HG03025 (cell line): Measurements from ENCODE around the gene MYLIP.

Experiments used
- ATAC-seq: cut with Tn5 transposase; IDR thresholded peaks from one replicate; pipeline ENCODE4 v1.9.1; 2021; ENCODE audit warnings: mild to moderate bottlenecking, moderate library complexity; ENCODE audit not compliant: unreplicated experiment, low FRiP score

MYLIP gene

DNA sequence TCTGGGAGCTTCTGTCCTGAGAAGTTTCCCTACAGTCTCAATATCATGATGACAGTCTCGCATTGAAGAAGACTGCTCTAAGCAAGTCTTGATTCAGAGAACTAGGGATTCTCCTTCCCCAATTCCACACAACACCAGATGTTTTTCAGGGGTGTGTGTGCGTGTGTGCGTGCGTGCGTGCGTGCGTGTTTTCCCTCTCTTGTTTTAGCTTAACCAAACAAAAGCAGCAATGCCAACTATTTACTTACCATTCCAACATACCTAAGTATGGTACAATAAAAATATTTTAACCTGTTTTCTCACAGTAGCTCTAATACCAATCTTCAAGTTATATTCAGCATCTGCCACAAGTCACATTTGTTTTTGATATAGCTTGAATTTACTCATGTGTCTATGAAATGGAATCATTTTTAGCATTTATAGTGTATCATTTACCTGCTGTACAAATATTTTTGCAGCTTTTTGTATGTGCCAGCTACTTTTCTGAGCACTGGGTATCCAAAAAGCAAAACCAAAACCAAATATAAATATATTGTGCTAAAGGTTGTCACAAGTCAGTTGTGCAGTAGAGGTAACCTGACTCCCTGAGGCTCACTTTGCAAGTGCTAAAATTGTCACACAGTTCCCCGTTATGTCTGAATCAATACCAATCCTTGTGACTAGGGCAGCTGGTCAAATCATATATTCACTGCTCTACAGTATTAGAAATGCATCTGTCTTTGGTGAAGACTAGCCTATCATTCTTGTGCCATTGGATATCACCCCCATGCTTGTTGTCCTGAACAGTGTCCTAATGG, 21.7 kb upstream of the MYLIP start:
- no peak for ATAC-seq

DNA sequence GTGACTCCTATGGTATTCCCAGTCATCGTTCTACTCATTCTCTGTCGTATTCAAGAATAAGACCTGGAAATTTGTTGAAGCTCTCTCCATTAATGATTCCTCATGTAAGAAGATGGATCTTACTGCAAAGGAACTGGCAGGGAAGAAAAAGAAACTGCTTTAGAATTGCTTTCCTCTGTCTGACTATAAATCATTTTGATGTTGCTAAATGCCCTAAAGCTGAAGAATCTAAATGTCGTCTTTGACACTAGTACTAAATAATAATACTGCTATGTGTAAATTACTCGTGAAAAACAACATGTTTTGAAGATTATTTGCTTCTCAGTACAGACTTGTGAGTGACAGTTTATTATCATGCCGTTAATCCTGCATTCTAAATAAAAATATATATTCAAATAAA, 20.5 kb upstream of the MYLIP start:
- ATAC-seq = no peak

DNA sequence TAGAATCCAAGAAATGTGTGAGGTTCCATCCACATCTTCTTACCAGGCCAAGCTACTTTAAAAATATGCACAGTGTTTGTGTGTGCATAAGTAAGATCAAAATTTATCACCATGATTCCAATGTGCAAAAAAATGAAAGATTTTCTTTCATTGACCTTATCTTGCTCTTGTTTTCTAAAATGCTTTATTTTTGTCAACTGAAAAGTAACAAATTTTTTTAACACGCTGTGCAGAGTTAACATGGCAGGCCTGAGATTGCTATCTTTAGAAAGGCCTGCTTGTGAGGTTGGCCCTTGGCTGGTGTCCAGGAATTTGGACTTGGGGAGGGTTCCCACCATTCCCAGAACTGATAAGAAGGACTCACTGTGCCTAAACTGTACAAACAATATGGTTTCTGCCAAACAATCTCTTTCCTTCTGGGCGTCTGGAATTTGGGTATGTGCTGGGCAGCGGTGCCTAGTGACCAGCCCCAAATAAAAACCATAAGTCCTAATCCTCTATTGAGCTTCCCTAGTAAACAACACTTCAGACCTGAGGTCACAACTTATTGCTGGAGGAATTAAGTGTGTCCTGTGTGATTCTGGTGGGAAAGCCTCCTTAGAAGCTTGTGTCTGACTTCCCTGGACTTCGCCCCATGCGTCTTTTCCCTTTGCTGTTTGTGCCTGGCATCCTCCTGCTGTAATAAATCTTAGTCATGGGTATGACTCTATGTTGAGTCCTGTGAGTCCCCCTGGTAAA, 19.8 kb upstream of the MYLIP start:
- ATAC-seq = no peak

DNA sequence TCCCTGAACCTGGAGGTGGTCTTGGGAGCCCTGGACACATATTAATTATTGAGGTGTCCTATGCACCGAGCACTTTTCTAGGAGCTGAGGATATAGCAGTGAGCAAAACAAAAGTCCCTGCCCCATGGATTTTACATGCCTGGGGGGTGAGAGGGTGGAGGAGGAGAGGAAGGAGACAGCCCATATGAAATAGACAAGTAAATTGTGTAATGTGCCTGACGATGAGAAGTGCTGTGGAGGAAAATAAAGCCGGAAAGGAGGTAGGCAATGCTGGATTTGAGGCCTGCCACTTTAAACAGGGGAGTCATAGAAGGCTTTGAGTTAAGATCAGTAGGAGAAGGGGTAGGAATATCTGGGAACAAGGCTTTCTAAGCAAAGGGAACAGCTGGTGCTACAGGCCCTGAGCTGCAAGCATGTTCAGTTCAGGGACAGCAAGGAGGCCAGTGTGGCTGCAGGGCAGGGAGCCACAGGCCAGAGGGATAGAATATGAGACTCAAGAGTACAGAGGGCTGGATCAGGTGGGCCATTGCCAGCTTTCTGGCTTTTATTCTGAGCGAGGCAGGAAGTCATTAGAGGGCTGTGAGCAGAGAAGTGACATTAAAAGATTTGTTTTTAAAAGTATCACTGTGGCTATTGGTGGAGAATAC, 19.1 kb upstream of the MYLIP start:
- no peak for ATAC-seq

DNA sequence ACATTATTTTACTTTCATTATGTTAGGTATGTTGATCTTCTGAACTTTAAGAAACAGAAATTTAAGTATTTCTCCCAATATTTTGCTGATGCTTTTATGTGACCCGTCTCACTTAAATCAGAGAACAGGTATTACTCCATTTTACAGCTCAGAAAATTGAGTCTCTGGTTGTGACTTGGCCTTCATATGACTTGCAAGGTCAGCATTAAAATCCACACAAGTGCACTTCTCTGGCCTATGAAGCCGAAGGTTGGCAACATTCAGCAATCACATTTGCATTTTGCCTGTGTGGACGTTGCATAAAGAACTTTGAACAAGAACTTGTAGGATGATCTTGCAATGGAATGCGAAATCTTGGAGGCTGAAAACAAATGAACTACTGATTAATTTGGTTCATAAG, 10.1 kb upstream of the MYLIP start:
- ATAC-seq = no peak

DNA sequence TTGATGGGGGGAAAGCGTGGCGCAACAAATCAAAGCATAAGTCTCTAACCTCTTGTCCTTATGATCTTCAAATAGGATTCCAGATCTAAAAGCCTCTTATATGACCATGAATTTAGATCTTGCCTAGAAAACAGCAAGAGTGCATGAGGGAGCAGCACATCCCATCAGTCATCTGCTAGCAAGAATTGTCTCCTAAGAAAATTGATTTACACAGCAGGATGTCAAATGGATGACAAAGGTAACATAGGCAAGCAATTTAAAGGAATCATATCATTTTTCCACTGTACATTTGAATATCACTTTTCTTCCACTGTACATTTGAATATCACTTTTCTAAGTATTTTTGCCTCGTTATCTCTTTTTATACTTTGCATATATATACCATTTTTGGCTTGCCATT, 7.5 kb upstream of the MYLIP start:
- no peak for ATAC-seq

DNA sequence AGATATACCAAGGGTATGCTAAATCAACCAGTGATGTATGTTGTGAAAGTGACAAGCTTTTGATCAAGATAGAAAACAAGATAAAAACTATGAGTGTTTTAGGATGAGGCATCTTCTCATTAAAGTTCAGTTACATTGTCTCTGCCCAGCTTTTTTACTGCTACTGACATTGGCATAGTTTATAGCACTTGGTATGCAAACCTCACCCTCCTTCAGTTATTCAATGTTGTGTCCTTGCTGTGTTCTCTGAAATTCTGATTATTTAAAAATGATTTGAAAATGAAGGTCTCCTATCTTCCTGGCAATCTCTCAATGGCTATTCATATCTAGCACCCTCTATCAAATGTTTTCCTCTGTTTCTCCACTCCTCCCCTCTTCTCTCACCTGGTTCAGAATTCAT, 6.7 kb upstream of the MYLIP start:
- ATAC-seq = no peak

DNA sequence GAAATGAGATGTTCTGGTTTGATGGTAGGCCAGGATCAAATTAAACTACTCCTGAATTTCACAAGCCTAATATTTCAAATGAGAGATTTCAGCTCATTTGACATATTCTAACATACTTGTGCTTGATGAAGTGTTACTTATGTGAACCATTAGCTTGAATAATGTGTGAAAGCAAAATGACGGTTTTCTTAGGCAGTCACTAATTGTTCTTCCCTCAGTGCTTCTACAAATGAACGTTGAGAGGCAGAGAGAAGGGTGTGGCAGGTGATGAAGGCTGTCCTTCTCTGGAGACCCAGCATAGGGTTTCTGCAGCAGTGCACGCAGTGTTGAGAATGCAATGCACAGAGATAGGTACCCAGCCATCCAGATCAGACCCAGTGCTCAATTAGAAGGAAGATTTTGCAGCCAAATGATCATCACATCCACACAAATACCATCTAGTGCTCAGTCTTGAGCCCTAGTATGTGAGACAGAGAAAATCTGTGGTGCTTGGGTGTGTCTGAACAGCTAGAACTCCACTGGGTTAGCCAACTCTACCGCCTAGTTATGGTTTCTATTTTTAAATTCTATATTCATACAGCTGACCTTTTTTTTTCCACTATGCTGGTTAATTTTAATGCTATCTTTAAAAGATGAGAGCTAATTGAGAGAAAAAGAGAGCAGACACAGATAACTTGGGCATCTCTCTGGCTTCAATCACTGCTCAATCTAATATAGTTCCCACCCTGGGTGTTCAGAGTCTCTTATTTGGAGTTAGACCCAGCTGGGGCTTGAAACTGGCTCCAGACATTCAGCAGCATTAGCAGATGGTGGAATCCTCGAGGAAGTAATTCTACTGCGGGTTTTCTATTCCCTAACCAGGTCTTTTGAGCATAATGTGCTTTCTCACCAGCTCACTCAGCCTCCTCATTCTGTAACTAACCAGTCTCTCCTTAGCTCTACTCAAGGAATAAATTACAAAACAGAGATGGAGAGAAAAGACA, 4.4 kb upstream of the MYLIP start:
- ATAC-seq = no peak

DNA sequence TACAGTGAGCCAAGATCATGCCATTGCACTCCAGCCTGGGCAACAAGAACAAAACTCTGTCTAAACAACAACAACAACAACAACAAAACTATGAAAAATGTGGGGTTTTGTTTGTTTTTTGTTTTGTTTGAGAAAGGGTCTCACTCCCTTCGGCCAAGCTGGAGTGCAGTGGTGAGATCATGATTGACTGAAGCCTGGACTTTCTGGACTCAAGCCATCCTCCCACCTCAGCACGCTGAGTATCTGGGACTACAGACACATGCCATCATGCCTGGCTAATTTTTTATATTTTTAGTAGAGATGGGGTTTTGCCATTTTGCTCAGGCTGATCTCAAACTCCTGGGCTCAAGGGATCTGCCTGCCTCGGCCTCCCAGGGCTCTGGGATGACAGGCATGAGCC, 2.8 kb upstream of the MYLIP start:
- no peak for ATAC-seq

DNA sequence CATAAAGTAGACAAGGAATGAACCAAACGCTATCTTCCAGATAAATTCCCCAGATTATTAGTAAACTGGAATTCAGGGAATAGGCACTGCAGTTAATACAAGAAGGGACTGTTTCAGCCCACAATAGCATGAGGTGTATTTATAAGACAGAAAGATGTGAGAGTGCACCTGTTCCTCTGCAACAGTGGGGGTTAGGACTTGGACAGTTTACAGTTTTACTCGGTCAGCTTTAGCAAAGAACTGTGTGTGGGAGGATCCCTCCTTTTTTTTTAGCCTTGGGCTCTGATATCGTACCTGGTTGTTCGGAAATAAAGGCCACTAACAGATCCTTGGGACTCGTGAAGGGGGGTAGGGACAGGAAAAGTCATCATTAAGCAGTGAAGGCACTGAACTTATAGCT, 2.0 kb upstream of the MYLIP start:
- ATAC-seq = no peak

DNA sequence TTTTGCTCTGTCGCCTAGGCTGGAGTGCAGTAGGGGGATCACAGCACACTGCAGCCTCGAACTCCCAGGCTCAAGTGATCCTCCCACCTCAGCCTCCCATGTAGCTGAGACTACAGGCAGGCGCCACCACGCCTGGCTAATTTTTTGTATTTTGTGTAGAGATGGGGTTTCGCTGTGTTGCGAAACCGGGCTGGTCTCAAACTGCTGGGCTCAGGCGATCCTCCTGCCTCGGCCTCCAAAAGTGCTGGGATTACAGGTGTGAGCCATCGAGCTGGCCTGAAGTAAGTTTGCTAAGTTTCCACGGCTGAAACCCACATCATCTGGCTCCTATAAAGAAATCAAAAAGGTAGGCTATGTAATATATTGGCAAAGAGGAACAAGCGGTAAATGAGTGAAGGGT, 1.4 kb upstream of the MYLIP start:
- ATAC-seq = no peak

DNA sequence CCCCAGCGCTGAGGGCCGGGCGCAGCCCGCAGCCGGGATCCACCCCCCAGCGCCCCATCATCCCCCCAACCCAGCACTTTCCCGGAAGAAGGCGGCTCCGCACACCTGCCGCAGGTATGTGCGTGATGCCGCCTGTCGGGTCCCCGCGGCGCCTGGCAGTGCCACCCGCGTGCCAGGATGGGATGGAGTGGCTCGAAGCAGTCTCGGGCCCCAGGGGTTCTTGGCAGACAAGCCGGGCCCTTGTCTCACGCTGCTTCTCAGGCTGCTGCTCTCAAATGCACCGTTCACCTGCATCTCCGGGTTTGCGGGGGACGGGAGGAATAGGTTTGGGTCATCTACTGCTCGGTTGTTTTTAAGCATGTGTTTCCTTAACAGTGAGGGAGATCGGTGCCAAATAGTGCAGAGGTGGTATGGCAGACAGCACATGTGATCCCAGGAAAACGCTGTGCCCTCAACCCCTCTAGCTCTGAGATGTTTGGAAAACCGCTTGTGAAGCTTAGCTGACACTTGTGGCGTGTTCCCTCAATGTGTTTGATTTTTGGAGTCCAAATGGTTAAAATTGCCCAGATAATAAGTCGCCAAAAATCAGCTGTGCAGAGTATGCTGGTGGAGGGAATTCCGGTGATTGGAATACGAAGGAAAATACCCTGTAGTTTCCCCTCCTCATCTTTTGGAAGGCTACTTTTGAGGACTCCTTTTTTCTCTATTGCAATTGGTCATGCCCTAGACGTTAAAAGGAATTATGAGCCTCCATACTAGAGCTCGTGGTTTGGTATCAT, 926 bp downstream of the MYLIP start:
- ATAC-seq = no peak

DNA sequence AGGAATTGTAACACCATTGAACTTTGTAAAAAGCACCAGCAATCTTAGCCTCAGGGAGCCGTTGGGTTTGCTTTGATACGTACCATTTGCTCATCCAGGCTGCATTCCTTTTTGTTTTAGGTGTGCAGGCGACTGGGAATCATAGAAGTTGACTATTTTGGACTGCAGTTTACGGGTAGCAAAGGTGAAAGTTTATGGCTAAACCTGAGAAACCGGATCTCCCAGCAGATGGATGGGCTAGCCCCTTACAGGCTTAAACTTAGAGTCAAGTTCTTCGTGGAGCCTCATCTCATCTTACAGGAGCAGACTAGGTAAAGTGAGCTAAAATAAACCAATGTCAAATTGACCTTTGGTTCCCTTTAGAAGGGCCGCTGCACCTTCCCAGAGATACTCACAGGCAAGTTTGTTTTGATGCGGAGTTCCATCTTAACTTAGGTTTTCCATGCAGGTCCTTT, 1.6 kb downstream of the MYLIP start:
- ATAC-seq = no peak

DNA sequence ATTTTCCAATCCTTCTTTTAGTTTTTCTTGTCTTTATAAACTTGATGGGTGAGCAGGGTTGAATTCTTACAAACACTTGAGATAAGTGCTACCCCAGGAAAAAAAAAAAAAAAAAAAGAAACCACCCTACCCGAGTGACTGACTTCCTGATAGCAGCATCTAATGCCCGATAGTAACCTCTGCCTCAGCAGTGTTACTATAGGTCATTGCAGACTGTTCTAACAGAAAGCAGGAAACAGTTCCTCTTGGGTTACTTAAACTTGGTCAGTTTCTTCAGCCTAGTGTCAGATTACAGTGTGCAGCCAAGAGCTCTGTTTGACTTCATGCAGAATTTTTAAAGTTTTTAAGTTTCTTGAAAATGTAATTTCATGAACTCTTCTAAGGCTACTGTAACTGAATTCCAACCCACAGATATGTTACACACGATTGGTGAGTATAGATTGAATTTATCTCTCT, 2.1 kb downstream of the MYLIP start:
- ATAC-seq = peak; percentile 55

DNA sequence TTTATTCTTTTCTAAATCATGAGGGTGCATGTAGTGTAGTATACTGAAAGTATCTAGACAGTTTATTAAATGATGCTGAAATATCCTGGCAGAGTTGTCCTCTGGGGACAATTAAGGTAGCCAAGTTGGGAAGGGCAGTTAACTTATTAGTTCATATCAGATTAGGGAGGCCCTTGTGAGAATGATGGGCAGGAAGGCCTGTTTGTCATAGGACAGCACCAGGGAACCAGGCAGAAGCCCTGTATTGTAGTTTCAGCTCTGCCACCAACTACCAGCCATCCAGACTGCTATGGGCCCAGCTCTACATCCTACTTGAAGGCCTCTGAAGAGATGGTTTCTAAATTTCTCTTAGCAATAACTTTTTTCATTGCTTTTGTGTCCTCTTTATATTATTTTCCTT, 4.0 kb downstream of the MYLIP start:
- no peak for ATAC-seq

DNA sequence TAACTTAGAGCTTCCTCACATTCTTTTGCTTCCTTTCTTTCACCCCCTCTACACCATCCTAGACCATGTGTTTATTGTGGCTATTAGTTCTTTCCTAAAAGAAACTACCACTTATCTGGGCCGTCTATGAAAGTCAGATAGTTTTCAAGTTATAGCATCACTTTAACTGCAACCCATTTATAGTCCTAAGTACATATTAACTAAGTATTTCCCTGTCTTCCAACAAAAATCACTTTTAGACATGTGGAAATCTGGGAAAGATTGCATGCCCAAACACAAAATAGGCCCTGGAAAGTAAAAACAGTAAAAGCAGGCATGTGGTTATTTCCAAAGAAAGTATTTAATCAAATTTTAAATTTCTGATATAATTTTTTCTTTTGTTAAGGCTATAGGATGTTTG, 5.5 kb downstream of the MYLIP start:
- ATAC-seq = no peak

DNA sequence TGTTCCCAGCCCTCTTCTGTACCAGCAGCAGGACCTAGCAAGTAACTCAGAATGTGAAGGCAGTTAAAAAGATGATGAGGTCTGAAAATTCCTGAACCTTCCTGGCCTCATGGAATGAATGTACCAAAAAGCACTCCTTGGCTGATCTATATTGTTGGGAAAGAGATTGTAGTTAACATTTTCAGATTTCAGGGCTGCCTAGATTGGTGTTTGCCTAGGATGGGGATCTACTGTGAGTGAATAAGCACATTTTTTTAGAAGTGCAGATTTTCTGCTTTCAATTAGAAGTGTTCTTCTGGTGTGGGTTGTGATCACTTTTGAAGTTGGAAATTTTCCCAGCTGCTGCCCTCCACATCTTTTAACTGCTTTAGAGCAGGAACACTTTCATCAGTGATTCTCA, 6.2 kb downstream of the MYLIP start:
- ATAC-seq = no peak

DNA sequence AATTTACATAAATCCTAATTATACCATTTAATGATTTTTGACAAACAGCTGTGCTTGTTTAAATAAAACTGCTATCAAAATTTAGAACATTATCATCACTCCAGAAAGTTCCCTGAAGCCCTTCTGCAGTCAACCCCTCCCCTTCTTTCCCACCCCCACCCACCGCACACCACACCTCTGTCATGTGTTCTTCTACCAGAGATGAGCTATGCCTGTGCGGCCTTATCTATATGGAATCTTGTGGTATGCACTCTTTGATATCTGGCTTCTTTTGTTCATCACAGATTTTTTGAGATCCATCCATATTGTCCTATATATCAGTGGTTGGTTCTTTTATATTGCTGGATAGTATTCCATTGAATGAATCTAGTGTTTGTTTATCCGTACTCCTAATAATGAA, 7.2 kb downstream of the MYLIP start:
- no peak for ATAC-seq

DNA sequence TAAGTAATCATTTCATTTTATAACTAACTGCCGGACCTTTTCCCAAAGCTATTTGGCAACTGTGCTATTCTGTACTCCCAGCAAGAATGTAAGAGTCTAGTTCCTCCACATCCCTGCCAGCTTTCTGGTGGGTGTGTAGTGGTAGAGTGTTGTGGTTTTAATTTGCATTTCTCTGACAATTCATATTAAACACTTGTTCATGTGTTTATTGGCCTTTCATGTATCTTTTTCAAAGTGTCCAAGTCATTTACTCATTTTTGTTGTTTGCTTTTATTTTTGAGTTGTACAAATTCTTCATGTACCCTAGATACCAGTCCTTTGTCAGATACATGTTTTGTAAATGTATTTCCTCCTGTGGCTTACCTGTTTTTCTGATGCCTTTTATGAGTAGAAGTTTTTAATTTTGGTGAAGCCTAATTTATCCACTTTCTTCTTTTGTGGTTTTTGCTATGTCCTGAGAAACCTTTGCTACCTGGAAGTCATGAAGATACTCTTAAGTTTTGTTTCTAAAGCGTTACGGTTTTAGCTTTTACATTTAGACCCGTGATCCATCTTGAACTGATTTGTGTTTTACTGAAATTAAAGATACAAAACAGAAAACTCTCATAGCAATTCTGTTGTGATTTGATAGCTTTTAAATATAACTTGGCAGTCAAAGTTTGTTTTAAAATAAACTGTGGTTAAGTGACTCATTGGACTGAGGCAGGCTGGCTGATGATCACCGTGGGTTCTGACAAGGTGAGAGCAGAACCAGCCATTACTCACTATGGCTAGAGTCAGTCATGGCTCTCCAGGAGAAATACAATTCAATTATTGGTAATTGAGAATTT, 8.0 kb downstream of the MYLIP start:
- ATAC-seq = no peak
